ENCODE data around the gene ENDOV.
"Not testable (repeated sequence)": the region's sequence is repeated elsewhere in the genome, so short reads cannot be mapped to it uniquely, and the experiment has no call there.

The ENDOV gene

DNA sequence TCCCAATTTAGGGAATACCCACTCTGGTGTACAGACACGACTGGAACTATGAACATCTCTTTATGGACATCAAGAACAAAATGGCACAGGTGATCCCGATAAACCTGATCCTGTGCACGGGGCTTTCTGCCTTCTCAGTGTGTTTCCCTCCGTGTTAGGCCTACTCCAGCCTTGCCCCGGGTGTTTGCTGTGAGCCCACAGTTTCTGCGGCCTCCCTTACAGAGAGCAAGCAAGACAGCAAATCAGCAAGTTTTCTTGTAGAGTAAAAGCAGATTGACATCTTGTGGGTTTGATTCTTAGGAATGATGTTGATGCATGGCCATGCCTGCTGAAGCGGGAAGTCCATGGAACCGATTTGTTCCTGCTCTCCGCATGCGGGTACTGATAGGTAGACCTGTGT, 26.4 kb upstream of the ENDOV start:
- no peak for DNase-seq

DNA sequence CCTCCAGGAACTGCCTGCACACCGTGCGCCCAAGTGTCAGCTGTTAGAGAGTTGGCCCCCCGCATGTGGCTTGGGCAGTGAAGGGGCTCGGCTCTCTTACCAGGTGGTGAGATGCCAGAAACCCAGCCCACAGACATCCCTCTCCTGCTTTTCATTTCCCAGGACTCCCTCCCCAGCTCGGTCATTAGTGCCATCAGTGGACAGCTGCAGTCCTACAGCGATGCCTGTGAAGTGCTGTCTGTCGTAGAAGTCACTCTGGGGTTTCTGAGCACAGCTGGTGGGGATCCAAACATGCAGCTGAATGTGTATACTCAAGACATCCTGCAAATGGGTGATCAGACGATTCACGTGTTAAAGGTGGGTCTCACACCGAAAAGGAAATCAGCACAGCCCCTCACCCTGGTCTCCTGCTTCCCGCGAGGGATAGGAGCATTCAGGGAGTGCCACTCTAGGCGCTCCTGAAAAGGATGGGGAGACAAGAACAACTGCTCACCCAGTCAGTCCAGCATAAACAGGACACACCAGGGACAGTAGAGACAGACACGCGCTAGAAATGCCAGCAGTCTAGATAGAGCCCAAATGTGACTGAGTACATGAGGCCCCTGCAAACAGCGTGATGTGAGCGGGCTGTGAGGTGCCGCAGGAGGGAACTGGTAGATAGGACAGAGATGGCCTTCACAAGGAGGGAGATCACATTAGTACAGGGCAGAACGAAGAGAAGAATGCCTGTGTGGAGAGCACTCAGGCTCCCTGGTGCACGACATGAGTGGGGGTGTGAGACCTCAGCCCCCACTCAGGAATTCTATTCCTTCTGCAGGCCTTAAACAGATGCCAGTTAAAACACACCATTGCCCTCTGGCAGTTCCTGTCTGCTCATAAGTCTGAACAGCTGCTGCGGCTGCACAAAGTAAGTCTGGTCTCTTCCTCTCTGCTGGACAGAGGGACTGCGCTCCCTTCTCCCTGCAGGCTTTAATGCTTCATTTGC, 25.7 kb upstream of the ENDOV start:
- DNase-seq = no peak

- DNase-seq = no peak
Measured at GRCh38 chr17:80393241-80393890, 21.6 kb upstream of the ENDOV start.

- DNase-seq = no peak
Measured at GRCh38 chr17:80393961-80394360, 21.0 kb upstream of the ENDOV start.

DNA sequence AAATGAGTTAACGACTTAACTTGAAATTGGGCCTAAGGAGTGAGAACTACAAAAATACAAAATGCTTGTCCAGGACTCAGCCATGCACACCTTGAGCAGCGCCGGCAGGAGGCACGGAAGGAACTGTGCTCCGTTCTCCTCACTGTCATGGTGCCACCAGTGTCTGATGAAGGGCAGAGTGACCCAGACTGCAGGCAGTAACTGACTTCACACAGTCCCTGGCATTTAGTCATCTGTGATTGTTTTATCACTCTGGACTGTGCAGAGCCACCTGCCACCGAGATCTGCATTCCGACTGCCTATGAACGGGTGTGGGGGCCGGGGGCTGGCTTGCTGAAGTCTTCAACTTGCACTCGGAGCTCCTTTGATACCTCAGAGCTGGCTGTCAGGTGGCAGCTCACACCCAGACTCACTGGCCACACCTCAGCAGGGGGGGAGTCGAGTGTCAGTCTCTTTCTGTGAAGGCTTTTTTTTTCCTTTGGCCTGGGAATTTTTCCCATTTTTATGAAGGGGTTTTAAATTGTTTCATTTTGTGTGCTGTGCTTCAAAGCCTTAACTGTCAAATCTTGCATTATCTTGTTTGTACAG, 20.2 kb upstream of the ENDOV start:
- no peak for DNase-seq

DNA sequence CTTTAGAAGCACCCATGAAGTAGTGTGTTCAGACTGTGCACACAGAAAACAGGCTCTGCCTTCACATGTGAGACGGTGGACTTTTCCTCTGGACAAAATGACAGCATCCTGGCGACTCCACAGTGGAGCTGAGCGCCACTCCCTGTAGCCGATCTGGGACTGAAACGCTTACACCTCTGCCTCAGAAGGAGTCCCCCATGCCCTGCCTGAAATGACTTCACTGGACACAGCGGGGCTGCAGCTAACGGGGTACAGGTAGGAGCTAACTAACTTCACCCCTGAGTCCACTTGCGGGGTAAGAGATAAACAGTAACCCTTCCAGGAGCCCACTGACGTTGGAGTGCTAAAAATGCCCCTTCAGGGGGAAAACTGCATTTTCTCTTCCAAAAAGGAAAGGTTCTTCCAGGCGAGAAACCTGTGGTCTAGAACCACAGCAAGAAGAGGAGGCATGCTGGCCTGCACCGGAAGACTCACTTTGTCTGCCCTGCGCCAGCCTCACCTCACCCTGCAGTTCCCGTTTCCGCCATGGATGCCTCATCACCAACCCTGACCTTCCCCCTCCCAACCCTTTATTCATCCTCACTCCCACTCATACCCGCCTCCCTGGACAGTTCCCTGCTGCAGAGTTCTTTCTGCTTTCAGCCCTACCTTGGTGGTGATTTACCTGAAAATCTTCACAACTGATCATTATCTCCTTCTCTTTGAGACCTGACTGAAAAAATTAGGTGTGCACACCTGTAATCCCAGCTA, 19.4 kb upstream of the ENDOV start:
- no peak for DNase-seq

- DNase-seq = no peak
Measured at GRCh38 chr17:80396157-80397033, 18.6 kb upstream of the ENDOV start.

- no peak for DNase-seq
Measured at GRCh38 chr17:80397034-80397387, 18.0 kb upstream of the ENDOV start.

DNA sequence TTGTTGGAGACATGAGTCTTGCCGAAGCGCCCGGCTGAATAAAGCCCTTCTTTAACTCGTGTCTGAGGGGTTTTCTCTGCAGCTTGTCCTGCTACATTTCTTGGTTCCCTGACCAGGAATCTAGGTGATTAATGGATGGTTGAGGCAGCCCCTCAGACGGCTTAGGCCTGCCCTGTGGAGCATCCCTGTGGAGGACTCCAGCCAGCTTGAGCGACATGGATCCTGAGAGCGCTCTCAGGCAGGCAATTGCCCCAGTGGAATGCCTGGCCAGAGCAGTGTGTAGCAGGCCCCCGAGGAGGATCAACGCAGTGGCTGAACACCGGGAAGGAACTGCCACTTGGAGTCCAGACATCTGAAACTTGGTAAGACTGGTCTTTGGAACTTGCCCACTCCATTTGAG, 17.3 kb upstream of the ENDOV start:
- no peak for DNase-seq

DNA sequence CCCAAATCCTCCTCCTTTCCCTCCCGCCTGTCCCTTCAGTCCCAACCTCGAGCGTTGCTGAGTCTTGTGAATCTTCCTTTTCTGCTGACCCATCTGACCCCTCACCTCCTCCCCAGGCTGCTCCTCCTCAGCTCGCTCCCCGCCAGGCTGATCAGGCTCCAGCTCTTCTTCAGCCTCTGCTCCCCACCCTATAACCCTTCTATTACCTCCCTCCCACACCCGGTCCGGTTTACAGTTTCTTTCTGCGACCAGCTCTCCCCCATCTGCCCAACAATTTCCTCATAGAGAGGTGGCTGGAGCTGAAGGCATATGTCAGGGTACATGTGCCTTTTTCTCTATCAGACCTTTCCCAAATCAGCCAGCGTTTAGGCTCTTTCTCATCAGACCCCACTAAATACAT, 13.9 kb upstream of the ENDOV start:
- not testable (repeated sequence) for DNase-seq

DNA sequence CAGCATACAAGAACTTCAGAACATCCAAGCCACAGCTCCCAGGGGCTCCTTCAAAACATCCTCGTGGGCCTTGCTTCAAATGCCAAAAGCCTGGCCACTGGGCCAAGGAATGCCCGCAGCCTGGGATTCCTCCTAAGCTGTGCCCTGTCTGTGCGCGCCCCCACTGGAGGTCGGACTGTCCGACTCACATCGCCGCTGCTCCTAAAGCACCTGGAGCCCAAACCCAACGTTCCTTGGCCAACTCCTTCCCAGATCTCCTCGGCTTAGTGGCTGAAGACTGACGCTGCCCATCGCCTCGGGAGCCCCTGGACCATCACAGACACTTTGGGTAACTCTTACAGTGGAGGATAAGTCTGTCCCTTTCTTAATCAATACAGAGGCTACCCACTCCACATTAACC, 12.9 kb upstream of the ENDOV start:
- DNase-seq = not testable (repeated sequence)

DNA sequence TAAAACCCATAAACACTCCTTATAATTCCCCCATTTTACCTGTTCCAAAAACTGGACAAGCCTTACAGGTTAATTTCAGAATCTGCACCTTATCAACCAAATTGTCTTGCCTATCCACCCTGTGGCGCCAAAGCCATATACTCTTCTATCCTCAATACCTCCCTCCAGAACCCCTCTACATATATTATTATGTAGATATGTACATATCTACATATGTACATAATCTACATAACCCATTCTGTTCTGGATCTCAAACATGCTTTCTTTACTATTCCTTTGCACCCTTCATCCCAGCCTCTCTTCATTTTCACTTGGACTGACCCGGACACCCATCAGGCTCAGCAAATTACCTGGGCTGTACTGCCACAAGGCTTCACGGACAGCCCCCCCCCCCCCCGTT, 12.0 kb upstream of the ENDOV start:
- DNase-seq = no peak

DNA sequence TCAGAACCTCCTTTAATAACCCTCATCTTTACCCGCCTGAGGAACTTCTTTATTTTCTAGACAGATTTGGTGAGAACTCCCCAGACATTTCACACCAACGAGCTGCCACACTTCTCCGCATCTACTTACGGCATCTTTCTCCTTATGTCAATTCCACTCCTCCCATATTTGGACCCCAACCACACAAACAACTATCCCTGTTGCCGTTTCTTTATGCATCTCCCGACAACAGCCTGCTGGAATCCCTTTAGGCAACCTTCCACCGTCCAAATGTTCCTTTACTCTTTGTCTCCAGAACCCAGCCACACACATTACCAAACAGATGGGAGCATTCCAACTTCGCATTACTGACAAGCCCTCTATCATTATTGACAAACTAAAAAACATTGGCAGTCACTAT, 8.8 kb upstream of the ENDOV start:
- DNase-seq = no peak

DNA sequence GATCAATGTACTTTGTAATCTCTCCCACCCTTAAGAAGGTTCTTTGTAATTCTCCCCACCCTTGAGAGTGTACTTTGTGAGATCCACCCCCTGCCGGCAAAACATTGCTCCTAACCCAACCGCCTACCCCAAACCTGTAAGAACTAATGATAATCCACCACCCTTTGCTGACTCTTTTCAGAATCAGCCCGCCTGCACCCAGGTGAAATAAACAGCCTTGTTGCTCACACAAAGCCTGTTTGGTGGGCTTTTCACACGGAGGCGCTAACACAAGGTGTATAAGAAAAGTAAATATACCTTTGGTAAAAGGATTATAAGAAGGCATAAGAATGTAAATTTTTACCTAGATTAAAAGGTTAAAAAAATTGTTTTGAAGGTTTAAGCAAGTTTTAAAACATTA, 7.0 kb upstream of the ENDOV start:
- not testable (repeated sequence) for DNase-seq

DNA sequence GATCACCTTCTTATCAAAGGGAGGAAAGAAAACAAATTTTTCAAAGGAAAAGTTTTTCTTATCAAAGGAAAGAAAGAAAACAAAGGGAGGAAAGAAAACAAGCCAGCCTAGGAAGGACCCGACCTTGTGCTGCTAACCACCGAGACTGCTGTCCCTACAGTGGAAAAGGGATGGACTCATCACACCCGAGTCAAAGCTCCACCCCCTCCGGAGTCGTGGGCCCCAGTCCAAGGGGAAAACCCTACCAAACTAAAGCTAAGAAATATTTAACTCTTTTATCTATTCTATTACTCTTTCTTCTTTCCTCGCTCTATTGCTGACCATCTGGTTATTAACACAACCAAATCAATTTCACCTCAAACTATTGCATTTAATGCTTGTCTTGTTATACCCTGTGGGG, 6.1 kb upstream of the ENDOV start:
- DNase-seq = no peak

DNA sequence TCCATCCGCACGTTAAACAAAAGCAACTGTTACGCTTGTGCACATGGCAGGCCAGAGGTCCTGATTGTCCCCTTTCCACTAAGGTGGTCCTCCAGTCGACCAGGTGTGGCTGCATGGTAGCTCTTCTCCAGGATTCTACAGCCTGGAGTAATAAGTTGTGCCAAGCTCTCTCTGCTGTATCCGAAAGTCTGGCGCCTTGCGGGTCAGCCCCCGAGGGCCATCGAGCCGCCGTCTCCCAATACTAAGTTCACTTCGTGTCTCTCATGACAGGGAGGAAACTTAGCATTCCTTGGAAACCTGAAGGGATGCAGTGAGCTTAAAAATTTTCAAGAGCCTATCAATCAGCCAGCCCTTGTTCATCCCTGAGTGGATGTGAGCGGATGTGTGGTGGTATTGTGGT, 5.3 kb upstream of the ENDOV start:
- DNase-seq = no peak

GRCh38 chr17:80410441-80411087, 4.4 kb upstream of the ENDOV start:
- DNase-seq = not testable (repeated sequence)

DNA sequence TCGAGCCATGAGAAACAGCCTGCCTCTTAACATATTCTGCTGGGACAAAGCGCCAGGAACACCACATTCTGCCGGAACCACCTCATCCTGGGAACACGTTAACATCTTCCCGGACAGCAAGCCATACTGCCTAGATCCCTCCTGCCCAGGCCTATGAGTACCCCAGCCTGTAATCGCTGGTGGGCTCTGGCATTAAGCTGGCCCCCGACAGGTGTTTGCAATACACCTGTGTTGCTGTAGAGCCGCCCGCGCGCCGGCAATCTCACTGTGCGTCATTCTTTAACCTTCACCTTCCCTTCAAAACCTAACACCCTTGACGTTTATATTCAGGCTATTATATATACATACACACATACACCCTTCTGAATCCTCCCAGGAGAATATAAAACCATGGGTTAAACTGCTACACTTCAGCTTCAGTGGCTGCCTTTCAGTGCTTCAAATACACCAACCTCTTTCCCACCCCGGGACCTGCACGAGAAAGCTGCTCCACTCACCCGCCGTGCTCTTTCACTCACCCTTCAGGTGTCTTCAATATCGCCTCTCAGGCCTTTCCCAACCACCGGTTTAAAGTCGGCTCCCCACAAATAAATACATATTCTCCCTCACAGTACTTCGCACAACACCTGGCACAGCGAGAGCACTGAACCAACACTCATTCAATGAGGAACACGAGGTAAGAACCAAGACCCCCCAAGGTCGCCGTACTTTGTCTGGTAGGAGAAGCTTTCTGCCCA, 1.0 kb upstream of the ENDOV start:
- no peak for DNase-seq

GRCh38 chr17:80414508-80414802, 512 bp upstream of the ENDOV start:
- DNase-seq = no peak

- DNase-seq = no peak
Measured at GRCh38 chr17:80415626-80416137, 715 bp downstream of the ENDOV start.

All from fibroblast of skin of abdomen (primary cell).